ENCODE measurements around the gene HSD17B12.

DNA sequence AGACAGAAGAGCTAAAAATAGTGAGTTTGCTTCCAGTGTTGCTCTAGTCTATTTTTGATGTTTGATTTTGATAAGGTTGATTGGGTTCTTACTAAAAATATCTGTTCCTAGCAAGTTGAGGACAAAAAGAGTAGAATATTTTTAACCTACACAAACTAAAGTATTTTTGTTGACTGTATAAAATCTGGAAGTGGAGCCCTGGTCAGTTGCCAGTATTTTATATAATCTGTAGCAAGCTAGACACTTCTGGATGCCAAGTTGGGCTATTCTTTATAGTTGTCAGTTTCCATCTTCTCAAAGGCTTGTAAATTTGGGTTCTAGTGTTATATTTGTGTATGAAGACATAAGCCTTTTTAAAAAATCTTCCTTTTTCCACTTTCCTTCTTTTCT is 56.7 kb downstream of the HSD17B12 start:
- TF ChIP-seq, protein P1, sequence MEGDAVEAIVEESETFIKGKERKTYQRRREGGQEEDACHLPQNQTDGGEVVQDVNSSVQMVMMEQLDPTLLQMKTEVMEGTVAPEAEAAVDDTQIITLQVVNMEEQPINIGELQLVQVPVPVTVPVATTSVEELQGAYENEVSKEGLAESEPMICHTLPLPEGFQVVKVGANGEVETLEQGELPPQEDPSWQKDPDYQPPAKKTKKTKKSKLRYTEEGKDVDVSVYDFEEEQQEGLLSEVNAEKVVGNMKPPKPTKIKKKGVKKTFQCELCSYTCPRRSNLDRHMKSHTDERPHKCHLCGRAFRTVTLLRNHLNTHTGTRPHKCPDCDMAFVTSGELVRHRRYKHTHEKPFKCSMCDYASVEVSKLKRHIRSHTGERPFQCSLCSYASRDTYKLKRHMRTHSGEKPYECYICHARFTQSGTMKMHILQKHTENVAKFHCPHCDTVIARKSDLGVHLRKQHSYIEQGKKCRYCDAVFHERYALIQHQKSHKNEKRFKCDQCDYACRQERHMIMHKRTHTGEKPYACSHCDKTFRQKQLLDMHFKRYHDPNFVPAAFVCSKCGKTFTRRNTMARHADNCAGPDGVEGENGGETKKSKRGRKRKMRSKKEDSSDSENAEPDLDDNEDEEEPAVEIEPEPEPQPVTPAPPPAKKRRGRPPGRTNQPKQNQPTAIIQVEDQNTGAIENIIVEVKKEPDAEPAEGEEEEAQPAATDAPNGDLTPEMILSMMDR (conservative IDR thresholded peaks at IDR 0.05; ENCODE audit: low read length) = no peak
- TF ChIP-seq EZH2phosphoT487 (IDR thresholded peaks at IDR 0.05; ENCODE audit: borderline replicate concordance, low read depth, low read length) = no peak

Data from OCI-LY7 (cell line).